Prostate gland (tissue), 2 donors: ENCODE measurements around the gene GNAI3.

Experiments used
- POLR2A ChIP-seq: fragments of 450-650 bp; IDR thresholded peaks from one replicate; pipeline ENCODE4 v1.6.1; 2016; ENCODE audit warnings: antibody characterized with exemption, mild to moderate bottlenecking
- POLR2AphosphoS5 ChIP-seq: sonication (generic); formaldehyde crosslinking; IDR thresholded peaks from one replicate; pipeline ENCODE4 v1.6.1; 2017; ENCODE audit warnings: antibody characterized with exemption
- TF ChIP-seq, protein P1 (sequence below), 4 experiments: fragments of 200-600 bp in 2 of 4; fragments of 450-650 bp in 2 of 4; sonication (generic) in 2 of 4; IDR thresholded peaks; 1 replicate in 3 of 4; 2 replicates in 1 of 4; pipeline ENCODE4 v1.5.1; 2016 to 2019; ENCODE audit warnings: antibody characterized with exemption in 4 of 4, mild to moderate bottlenecking in 2 of 4, moderate library complexity in 2 of 4

- TF ChIP-seq, protein P1, sequence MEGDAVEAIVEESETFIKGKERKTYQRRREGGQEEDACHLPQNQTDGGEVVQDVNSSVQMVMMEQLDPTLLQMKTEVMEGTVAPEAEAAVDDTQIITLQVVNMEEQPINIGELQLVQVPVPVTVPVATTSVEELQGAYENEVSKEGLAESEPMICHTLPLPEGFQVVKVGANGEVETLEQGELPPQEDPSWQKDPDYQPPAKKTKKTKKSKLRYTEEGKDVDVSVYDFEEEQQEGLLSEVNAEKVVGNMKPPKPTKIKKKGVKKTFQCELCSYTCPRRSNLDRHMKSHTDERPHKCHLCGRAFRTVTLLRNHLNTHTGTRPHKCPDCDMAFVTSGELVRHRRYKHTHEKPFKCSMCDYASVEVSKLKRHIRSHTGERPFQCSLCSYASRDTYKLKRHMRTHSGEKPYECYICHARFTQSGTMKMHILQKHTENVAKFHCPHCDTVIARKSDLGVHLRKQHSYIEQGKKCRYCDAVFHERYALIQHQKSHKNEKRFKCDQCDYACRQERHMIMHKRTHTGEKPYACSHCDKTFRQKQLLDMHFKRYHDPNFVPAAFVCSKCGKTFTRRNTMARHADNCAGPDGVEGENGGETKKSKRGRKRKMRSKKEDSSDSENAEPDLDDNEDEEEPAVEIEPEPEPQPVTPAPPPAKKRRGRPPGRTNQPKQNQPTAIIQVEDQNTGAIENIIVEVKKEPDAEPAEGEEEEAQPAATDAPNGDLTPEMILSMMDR (IDR thresholded peaks at IDR 0.05) = no peak
- TF ChIP-seq POLR2AphosphoS5 = no peak
- no peak for TF ChIP-seq POLR2A
Measured at GRCh38 chr1:109579491-109579890, 31.1 kb downstream of the GNAI3 start.
